Heart right ventricle (tissue), 16 donors: ENCODE results near the gene NSFL1C. TPM values are rescaled to one million over a fixed set of nuclear protein-coding genes. Genes with fewer than 3 reads are reported as not detected.

Experiments used
- ATAC-seq, 8 donors: fragments of 200-7000 bp; cut with Tn5 transposase; one replicate each; pipeline ENCODE4 v1.9.1; 2020; ENCODE audit warnings: mild to moderate bottlenecking in 8 of 8, moderate library complexity in 8 of 8, moderate number of reproducible peaks in 1 of 8
- DNase-seq, 2 donors: peaks; one replicate each; pipeline ENCODE4 v3.0.0-alpha.2; 2020
- H3K27ac ChIP-seq, 10 donors: fragments of 200-600 bp; sonication (generic) in 2 of 10; one replicate each; pipeline versions ENCODE4 v1.5.0 to v1.8.0; 2020 to 2022; ENCODE audit warnings: mild to moderate bottlenecking in 3 of 10
- H3K27me3 ChIP-seq, 7 donors: fragments of 200-600 bp; one replicate each; pipeline ENCODE4 v1.8.0; 2021 to 2022; ENCODE audit warnings: mild to moderate bottlenecking in 2 of 7
- H3K36me3 ChIP-seq, 9 donors: fragments of 200-600 bp; sonication (generic) in 1 of 9; one replicate each; pipeline versions ENCODE4 v1.5.0 to v1.8.0; 2020 to 2022; ENCODE audit warnings: mild to moderate bottlenecking in 2 of 9
- H3K4me1 ChIP-seq, 9 donors: fragments of 200-600 bp; sonication (generic) in 1 of 9; one replicate each; pipeline versions ENCODE4 v1.5.0 to v1.8.0; 2020 to 2022; ENCODE audit warnings: mild to moderate bottlenecking in 4 of 9
- H3K4me3 ChIP-seq, 10 donors: fragments of 200-600 bp; sonication (generic) in 2 of 10; one replicate each; pipeline versions ENCODE4 v1.5.0 to v1.8.0; 2020 to 2022; ENCODE audit warnings: mild to moderate bottlenecking in 7 of 10, moderate library complexity in 2 of 10
- H3K9me3 ChIP-seq, 11 donors: fragments of 200-600 bp in 10 of 11; sonication (generic) in 2 of 11; one replicate each; pipeline versions ENCODE4 v1.5.0 to v1.8.0; 2013 to 2022; ENCODE audit warnings: mild to moderate bottlenecking in 2 of 11, control low read depth in 1 of 11, moderate library complexity in 1 of 11
- WGBS, 2 donors: extraction: QIAGEN DNeasy Blood & Tissue Kit; methylation state at CpG; one replicate each; pipeline ENCODE4 v1.1.7; 2013; ENCODE audit warnings: inconsistent platforms in 1 of 2; 5-methylcytosine and 5-hydroxymethylcytosine counted together
- intact Hi-C, 10 donors: fragments of 100-400 bp; cut with DNase I; formaldehyde crosslinking; loops; one replicate each; pipeline versions ENCODE4 v1.11.1 to v1.14.2; 2022
- polyA plus RNA-seq, 2 donors: library from polyadenylated mRNA; stranded (reverse); fragments of 200-250 nt; gene quantifications; one replicate each; pipeline ENCODE4 v1.2.3, GENCODE V29; 2013
- total RNA-seq, 10 donors: library from RNA; stranded (reverse); fragmentation: NEBNext Ultra II Directional in 3 of 10; extraction: Animal tissue kit (Norgen Biotek cat#: 25700) in 3 of 10; gene quantifications; one replicate each; pipeline versions ENCODE4 v1.2.1 to v1.2.4, GENCODE V29; 2021 to 2023
- TF ChIP-seq, protein P1 (sequence below), 9 donors: fragments of 200-600 bp; sonication (generic) in 2 of 9; IDR thresholded peaks; one replicate each; pipeline versions ENCODE4 v1.5.0 to v1.8.0; 2021 to 2022; ENCODE audit warnings: antibody characterized with exemption in 9 of 9, mild to moderate bottlenecking in 5 of 9, moderate library complexity in 1 of 9
- donor health status: Arrhythmogenic right ventricular cardiomyopathy.
- donor health status: ischemic (EF 13 %, LVEDD 7.1; RV severe dilation, severe dysfunction).
- donor health status: healthy with polysubstance abuse.
- donor health status: DM: no; HTN: yes; CAD: no.
- donor health status: DM: no; HTN: no; CAD: no.
- donor health status: ischemic (EF 25% LVEDD 6.9; RV normal size, moderate dysfunction).
- donor health status: ischemic (EF 25% LVEDD 5.7; RV mildly dilated, moderate dysfunction).
- donor health status: healthy.
- donor health status: DM: yes; HTN: yes; CAD: no.
- donor health status: Ischemic cardiomyopathy.
- donor health status: ischemic (EF 35%, LVEDD 5.7; RV mildly dilated, moderate dysfunction).
- donor health status: nonischemic (EF 11% LVEDD 7.7; RV severe dilation, severe dysfunction).
- donor health status: DM: yes; HTN: yes; CAD: no.
- donor health status: PGD.
- donor health status: ischemic (EF 29% LVEDD 5.4; RV normal size, mild dysfunction).
- donor health status: nonischemic (EF 23%, LVEDD 6.1; RV moderate dilation, normal function).

Gene NSFL1C
- total and polyA plus RNA-seq, 12 donors = 39.4 to 75.6 (median 62.7) TPM

DNA sequence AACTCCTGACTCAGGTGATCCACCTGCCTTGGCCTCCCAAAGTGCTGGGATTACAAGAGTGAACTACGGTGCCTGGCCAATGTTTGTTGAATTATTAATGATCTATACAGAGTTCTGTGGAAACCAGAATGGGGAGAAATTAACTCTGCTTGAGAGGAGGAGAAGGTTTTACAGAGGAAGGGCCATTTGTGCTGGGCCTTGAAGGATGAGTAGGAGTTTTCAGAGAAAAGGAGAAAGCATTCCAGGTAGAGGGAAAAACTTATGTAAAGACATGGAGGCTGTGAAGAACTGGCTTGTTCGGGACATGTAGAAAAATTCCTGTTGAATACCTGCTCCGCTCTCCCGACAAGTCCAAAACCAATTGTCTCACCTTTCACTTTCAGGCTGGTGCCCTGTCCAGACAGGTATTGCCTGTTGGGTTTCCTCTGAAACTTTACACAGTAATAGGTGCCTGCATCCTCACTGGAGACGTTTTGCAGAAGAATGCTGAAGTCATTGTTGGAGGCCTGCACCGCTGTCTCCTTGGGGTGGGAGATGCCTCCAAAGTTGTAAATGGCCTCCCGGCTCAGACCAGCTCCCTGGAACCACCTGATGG is 11.3 kb upstream of the NSFL1C start:
- DNase-seq (no peak), ATAC-seq (no peak)
- TF ChIP-seq, protein P1, sequence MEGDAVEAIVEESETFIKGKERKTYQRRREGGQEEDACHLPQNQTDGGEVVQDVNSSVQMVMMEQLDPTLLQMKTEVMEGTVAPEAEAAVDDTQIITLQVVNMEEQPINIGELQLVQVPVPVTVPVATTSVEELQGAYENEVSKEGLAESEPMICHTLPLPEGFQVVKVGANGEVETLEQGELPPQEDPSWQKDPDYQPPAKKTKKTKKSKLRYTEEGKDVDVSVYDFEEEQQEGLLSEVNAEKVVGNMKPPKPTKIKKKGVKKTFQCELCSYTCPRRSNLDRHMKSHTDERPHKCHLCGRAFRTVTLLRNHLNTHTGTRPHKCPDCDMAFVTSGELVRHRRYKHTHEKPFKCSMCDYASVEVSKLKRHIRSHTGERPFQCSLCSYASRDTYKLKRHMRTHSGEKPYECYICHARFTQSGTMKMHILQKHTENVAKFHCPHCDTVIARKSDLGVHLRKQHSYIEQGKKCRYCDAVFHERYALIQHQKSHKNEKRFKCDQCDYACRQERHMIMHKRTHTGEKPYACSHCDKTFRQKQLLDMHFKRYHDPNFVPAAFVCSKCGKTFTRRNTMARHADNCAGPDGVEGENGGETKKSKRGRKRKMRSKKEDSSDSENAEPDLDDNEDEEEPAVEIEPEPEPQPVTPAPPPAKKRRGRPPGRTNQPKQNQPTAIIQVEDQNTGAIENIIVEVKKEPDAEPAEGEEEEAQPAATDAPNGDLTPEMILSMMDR (IDR thresholded peaks at IDR 0.05) = no peak
- Histone ChIP-seq H3K27me3 (peaks cover 0 to 7% (median 6%) of the 10 kb centered on the region in 7 donors), H3K27ac (no peak overlapping the region), H3K36me3 (peaks cover 0 to 28% (median 0%) of the 10 kb centered on the region in 9 donors), H3K9me3 (no peaks in the 10 kb centered on the region), H3K4me1 (peaks cover 0 to 18% (median 0%) of the 10 kb centered on the region in 9 donors), H3K4me3 (no peak overlapping the region)
- intact Hi-C loops = no loop called here
- WGBS, 2 donors = 88 to 93% methylated on average over 7 of the region's 7 CpGs

DNA sequence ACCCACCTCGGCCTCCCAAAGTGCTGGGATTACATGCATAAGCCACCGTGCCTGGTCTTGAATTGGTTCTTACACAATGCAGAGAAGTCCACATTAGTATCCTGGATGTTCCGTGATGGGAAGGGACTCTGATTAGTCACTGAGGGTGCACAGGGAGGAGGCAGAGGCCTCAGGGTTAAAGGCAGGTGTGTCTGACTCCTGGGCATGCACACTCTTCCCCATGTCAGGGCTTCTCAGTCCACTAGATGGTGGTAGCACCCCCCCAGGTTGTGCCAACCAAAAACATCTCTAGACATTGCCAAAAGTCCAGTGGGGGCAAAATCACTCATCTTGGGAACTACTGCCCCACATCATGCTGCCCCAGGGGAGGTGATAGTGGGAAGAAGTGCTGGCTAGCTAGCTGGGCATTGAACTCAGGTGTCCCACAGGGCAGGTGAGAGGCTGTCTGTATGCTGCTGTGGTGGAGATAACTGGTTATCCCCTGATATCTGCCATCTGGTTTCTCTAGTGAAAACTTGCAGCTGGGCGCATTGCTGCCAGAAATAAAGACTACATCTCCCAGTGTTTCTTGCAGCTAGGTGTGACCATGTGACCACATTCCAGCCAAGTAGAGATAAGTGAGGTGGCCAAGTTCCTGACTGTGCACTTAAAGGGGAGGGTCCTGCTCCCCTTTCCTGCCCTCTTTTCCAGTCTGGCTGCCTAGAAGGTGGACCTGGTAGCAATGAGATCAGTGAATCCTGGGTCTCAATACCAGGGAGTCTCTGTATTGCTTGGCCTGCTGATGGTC is 8.4 kb upstream of the NSFL1C start:
- Histone ChIP-seq H3K4me3 (no peak overlapping the region), H3K36me3 (peaks cover 0 to 27% (median 0%) of the 10 kb centered on the region in 9 donors), H3K27me3 (peaks cover 0 to 6% (median 0%) of the 10 kb centered on the region in 7 donors), H3K27ac (no peak overlapping the region), H3K9me3 (no peaks in the 10 kb centered on the region), H3K4me1 (peaks cover 0 to 33% (median 2%) of the 10 kb centered on the region in 9 donors)
- intact Hi-C loops = no loop called here
- ATAC-seq = no peak
- TF ChIP-seq, protein P1 (IDR thresholded peaks at IDR 0.05) = peak in 1 of 9 donors; percentile 18
- DNase-seq = no peak
- WGBS, 2 donors = 75 to 88% methylated on average over 4 of the region's 4 CpGs

DNA sequence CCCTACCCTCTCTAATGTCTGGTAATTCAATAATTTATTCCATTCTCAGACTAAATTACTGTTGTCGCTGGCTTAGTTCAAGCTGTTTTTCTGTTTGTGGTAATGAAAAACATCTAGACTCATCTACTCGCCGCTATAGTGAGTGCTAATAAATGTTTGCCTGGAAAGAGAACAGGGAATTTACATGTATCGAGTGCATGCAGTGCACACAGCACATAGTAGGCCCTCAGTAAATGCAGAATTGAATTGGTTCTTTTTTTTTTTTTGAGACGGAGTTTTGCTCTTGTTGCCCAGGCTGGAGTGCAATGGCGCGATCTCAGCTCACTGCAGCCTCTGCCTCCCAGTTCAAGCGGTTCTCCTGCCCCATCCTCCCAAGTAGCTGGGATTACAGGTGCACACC is 7.7 kb upstream of the NSFL1C start:
- Histone ChIP-seq H3K27me3 (peaks cover 0 to 6% (median 0%) of the 10 kb centered on the region in 7 donors), H3K27ac (no peak overlapping the region), H3K4me3 (no peak overlapping the region), H3K36me3 (peaks cover 0 to 20% (median 0%) of the 10 kb centered on the region in 9 donors), H3K9me3 (no peaks in the 10 kb centered on the region), H3K4me1 (peaks cover 0 to 40% (median 5%) of the 10 kb centered on the region in 9 donors)
- DNase-seq = no peak
- 94 to 95% methylated on average over 8 of the region's 8 CpGs for WGBS, 2 donors
- intact Hi-C loops = no loop called here
- TF ChIP-seq, protein P1 (IDR thresholded peaks at IDR 0.05) = no peak
- ATAC-seq = no peak

DNA sequence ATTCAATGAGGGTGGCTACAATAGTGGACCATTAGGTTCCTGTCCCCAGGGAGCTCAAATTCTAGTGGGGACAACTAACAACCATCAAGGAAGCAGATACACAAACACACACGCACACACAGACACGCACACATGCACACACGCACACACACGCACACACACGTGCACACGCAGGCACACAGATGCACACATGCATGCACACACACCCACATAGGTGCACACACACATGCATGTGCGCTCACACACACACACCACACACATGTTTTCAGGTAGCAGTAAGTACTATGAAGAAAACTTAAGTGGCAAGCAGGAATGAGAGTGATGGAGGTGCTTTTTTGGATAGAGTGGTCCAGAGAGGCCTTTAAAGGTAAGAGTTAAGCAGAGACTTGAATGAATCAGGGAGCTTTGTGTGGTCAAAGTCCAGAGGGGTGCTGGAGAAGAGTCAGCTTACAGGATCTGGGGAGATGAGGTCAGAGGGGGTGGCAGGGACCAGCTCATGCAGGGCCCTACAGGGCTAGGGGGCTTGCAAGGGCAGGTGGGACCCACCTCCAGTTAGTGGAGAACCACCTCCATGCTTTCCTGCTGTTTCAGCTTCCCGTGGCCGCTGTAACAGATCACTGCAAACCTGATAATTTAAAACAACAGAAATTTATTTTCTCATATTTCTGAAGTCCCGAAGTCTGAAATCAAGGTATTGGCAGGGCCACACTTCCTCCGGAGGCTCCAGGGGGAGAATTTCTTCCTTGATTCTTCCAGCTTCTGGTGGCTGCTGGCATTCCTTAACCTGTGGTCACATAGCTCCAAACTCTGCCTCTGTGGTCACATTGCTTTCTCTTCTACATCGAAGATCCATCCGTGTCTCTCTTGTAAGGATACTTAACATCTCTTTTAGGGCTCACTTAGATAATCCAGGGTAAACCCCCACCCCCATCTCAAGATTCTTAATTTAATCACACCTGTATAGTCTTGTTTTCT is 6.9 kb upstream of the NSFL1C start:
- no peaks in the 10 kb centered on the region for H3K9me3 ChIP-seq
- peaks cover 0 to 4% (median 0%) of the 10 kb centered on the region in 7 donors for H3K27me3 ChIP-seq
- DNase-seq (no peak), ATAC-seq (no peak)
- H3K4me1 ChIP-seq = peaks cover 0 to 48% (median 5%) of the 10 kb centered on the region in 9 donors
- TF ChIP-seq, protein P1 (IDR thresholded peaks at IDR 0.05) = no peak
- no peak overlapping the region for H3K4me3 ChIP-seq
- 83 to 86% methylated on average over 13 of the region's 13 CpGs for WGBS, 2 donors
- H3K27ac ChIP-seq = peak overlapping the region in 1 of 10 donors; percentile 50
- peaks cover 0 to 12% (median 0%) of the 10 kb centered on the region in 9 donors for H3K36me3 ChIP-seq
- intact Hi-C loops = no loop called here
